ENCODE measurements around the gene PRRT3. TPM values are rescaled to one million over a fixed set of nuclear protein-coding genes. Genes with fewer than 3 reads are reported as not detected.

Gene PRRT3
- 1.2 to 1.9 TPM (median 1.7 TPM) in 5 replicates for total RNA-seq (2022; extraction: Qiagen RNA extraction)

DNA sequence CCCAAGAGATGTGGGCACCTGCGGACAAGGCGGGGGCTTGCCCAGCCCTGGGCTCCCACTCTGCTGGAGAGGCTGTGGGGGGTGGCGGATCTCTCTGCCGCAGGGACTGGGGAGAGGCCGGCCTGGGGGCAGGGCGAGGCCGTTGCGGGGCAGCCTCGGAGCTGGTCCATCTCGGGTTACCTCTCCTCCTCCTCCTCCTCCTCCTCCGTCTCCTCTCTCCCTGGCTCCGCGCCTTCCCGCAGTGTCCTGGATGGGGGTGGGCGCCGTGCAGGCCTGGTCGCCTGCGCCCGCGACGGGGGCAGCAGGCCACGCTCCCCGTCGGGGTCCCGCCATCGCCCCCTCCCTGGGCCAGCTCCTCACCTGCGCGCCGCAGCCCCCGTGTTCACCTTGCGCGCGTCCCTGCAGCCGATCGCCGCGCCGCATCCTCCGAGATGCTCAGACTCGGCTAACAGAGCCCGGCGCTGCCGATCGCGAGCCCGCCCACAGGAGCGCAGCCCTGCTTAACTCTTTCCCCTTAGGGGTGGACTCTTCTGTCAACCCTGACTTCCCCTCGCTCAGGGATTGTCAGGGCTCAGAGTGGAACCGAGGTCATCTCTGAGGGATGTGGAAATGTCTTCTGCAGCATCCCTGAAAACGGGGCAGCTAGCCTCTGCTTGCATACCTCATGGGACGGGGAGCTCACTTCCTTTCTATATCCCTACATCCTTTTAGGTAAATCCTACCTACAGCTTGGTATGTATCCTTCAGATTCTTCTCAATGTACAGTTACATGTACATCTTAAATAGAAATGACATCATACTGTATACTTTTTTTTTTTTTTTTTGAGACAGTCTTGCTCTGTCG lies at the start of gene PRRT3:
TSS of gene PRRT3 (minus strand) at position 447 of the 844 bp plus-strand sequence. CDS start 2,293 bp downstream, outside the sequence.

DNA sequence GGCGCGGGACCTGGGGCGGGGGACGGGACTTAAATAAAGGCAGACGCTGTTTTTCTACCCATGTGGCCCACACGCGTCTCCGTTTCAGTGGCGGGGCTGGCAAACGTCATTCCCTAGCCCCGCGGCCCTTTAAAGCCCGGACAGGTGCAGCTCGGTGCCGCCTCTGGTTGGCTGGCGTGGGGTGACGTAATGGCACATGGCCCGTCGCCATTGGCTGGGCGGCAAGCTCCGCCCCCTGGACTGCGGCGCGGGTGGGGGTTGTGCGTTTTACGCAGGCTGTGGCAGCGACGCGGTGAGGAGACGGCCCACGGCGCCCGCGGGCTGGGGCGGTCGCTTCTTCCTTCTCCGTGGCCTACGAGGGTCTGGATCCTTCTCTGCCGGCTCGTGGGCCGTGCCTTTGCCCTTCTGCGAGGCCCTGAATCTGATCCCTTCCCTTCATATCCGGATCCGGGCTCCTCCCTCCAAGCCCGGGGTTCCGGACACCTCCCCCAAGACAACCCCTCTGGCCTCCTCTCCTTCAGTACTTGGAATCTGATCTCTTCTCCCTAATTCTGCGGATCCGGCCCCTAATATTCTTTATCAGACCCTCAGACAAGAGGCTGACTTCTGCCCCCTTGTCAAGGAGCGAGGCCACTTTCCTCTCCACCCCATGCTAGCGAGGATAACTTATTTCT lies 18.5 kb downstream of the PRRT3 start, which contains the start of gene CRELD1:
TSS of gene CRELD1 (plus strand) at position 274 of the 674 bp plus-strand sequence. CDS start 605 bp downstream, outside the sequence.

DNA sequence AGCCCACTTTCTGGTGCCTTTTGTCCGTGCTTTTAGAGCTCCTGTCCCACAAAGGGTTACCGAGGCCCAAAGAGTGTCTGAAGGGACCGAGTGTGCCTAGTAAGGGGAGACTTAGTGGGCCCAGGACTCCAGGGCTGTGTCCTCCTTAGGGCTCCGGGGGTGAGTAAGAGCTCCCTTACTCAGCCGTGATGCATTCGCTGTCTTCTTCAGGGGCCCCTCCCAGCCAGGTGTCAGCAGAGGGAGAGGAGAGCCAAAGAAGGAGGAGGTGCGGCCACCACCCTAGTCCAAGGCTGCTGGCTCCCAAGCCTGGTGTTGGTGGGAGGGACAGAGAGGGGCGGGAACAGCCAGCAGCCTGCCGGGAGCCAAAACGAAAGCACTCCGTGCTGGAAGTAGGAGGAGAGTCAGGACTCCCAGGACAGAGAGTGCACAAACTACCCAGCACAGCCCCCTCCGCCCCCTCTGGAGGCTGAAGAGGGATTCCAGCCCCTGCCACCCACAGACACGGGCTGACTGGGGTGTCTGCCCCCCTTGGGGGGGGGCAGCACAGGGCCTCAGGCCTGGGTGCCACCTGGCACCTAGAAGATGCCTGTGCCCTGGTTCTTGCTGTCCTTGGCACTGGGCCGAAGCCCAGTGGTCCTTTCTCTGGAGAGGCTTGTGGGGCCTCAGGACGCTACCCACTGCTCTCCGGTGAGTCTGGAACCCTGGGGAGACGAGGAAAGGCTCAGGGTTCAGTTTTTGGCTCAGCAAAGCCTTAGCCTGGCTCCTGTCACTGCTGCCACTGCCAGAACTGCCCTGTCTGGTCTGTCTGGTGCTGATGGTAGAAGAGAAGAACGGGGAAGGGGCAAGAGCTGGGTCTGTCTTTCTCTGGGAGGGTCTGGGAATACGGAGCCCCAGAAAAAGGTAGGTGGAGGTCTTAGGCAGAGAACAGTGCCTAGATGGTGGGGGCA lies 35.2 kb downstream of the PRRT3 start, which contains the start of gene IL17RC:
TSS of gene IL17RC (plus strand) at position 365 of the 947 bp plus-strand sequence. CDS start at position 583, 218 bp downstream.

DNA sequence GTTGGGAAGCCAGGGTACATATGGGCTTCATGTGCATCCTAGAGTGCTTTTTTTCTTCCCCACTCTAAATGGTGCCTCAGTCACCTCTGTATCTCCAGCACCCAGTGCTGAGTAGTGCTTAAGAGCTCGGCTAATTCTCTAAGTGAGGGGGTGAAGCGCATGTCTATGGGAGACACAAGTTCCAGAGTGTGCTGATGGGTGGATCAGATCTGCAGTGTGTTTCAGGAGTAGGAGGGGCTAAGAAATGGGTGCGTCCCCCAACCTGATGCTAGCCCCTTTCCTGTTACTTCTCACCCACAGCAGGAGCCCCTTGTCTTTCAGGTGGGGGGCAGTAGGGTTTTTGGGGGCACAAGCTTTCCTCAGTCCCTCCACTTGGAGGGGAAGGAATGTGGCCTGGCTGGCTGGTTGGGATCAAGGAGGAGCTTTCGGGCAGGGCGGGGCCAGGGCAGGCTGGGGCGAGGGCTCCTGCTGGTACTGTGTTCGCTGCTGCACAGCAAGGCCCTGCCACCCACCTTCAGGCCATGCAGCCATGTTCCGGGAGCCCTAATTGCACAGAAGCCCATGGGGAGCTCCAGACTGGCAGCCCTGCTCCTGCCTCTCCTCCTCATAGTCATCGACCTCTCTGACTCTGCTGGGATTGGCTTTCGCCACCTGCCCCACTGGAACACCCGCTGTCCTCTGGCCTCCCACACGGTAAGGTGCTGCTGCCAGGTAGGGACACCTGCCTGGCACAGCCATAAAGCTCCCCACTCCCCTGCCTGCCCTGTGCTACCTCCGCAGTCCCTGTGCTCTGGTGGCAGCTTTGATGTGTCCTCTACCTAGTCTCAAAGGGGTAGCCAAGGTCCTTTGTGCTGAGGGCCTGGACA lies 49.6 kb downstream of the PRRT3 start, which contains the start of gene IL17RE:
TSS of gene IL17RE (plus strand) at position 477 of the 866 bp plus-strand sequence. CDS start at position 562, 85 bp downstream.

Other genes with a start within 250 kb of the PRRT3 start
- 0.05 to 0.25 TPM (median 0.14 TPM) in 4 of 5 replicates, not detected in the other for gene CPNE9, start 248.6 kb downstream of the PRRT3 start, total RNA-seq (2022; extraction: Qiagen RNA extraction)
- 13.1 to 19.7 TPM (median 19.2 TPM) in 5 replicates for gene BRPF1, start 220.7 kb downstream of the PRRT3 start, total RNA-seq (2022; extraction: Qiagen RNA extraction)
- 14.4 to 18.5 TPM (median 17.8 TPM) in 5 replicates for gene OGG1, start 202.5 kb downstream of the PRRT3 start, total RNA-seq (2022; extraction: Qiagen RNA extraction)
- gene CAMK1, start 182.5 kb downstream of the PRRT3 start, total RNA-seq (2022; extraction: Qiagen RNA extraction): 14.0 to 17.7 TPM (median 16.9 TPM) in 5 replicates
- gene TADA3, start 159.9 kb downstream of the PRRT3 start, total RNA-seq (2022; extraction: Qiagen RNA extraction): 55.8 to 64.5 TPM (median 61.7 TPM) in 5 replicates
- 157 to 244 TPM (median 171 TPM) in 5 replicates for gene ARPC4, start 159.3 kb downstream of the PRRT3 start, total RNA-seq (2022; extraction: Qiagen RNA extraction)
- 4.7 to 6.7 TPM (median 6.5 TPM) in 5 replicates for gene TTLL3, start 142.1 kb downstream of the PRRT3 start, total RNA-seq (2022; extraction: Qiagen RNA extraction)
- gene RPUSD3, start 108.4 kb downstream of the PRRT3 start, total RNA-seq (2022; extraction: Qiagen RNA extraction): 49.4 to 60.8 TPM (median 58.3 TPM) in 5 replicates
- gene CIDEC, start 72.2 kb downstream of the PRRT3 start, total RNA-seq (2022; extraction: Qiagen RNA extraction): 75.0 to 96.1 TPM (median 82.6 TPM) in 5 replicates
- 85.1 to 101 TPM (median 91.0 TPM) in 5 replicates for gene JAGN1, start 61.8 kb downstream of the PRRT3 start, total RNA-seq (2022; extraction: Qiagen RNA extraction)
- 0.88 to 1.7 TPM (median 1.5 TPM) in 5 replicates for gene IL17RE, start 49.6 kb downstream of the PRRT3 start, total RNA-seq (2022; extraction: Qiagen RNA extraction)
- gene IL17RC, start 35.3 kb downstream of the PRRT3 start, total RNA-seq (2022; extraction: Qiagen RNA extraction): 26.8 to 35.6 TPM (median 28.7 TPM) in 5 replicates
- gene CRELD1, start 18.6 kb downstream of the PRRT3 start, total RNA-seq (2022; extraction: Qiagen RNA extraction): 10.1 to 15.5 TPM (median 13.5 TPM) in 5 replicates
- gene EMC3, start 34.4 kb upstream of the PRRT3 start, total RNA-seq (2022; extraction: Qiagen RNA extraction): 104 to 143 TPM (median 110 TPM) in 5 replicates
- gene FANCD2, start 74.0 kb upstream of the PRRT3 start, total RNA-seq (2022; extraction: Qiagen RNA extraction): 18.3 to 21.7 TPM (median 20.2 TPM) in 5 replicates
- gene FANCD2OS, start 155.8 kb upstream of the PRRT3 start, total RNA-seq (2022; extraction: Qiagen RNA extraction): not detected in 5 replicates
- 161 to 190 TPM (median 165 TPM) in 5 replicates for gene BRK1, start 163.3 kb upstream of the PRRT3 start, total RNA-seq (2022; extraction: Qiagen RNA extraction)
- gene VHL, start 189.4 kb upstream of the PRRT3 start, total RNA-seq (2022; extraction: Qiagen RNA extraction): 24.2 to 35.5 TPM (median 32.5 TPM) in 5 replicates
- gene IRAK2, start 212.5 kb upstream of the PRRT3 start, total RNA-seq (2022; extraction: Qiagen RNA extraction): 11.9 to 14.8 TPM (median 13.0 TPM) in 5 replicates

Measured in A549 treated with dexamethasone at 1 μM for 4 hours (cell line).